CD8-positive, alpha-beta memory T cell (primary cell): Measurements from ENCODE around the gene UMAD1. TPM values are rescaled to one million over a fixed set of nuclear protein-coding genes. Genes with fewer than 3 reads are reported as not detected.
A peak's percentile ranks its signal among the peaks of the same experiment; 100 is the strongest.

Experiments
- CTCF ChIA-PET: fragments of 350-600 bp; sonication (Branson Sonifier 250); formaldehyde crosslinking; loops from one replicate; lab custom pipeline; 2021; ENCODE audit warnings: antibody characterized with exemption; lab: Charles Lee
- POLR2A ChIA-PET: fragments of 350-600 bp; sonication (Branson Sonifier 250); formaldehyde crosslinking; loops from one replicate; lab custom pipeline; 2021; ENCODE audit warnings: antibody characterized with exemption; lab: Charles Lee
- DNase-seq, 5 donors: peaks; one replicate each; pipeline versions ENCODE4 v3.0.0 to v3.0.0-alpha.2; 2020 to 2022; ENCODE audit warnings: mixed read lengths in 1 of 5
- H3K27ac ChIP-seq: one replicate; pipeline ENCODE4 v1.7.0; 2013; ENCODE audit warnings: low read depth, mild to moderate bottlenecking, low read length, moderate library complexity
- H3K27me3 ChIP-seq: 2 replicates; pipeline ENCODE4 v1.7.0; 2013; ENCODE audit warnings: low read length, mild to moderate bottlenecking; ENCODE audit not compliant: insufficient read depth, poor library complexity, severe bottlenecking
- H3K36me3 ChIP-seq: 2 replicates; pipeline ENCODE4 v1.7.0; 2013; ENCODE audit warnings: mild to moderate bottlenecking, low read length, moderate library complexity; ENCODE audit not compliant: insufficient read depth
- H3K4me1 ChIP-seq: 2 replicates; pipeline ENCODE4 v1.7.0; 2013; ENCODE audit warnings: mild to moderate bottlenecking, low read length, moderate library complexity; ENCODE audit not compliant: insufficient read depth
- H3K4me3 ChIP-seq: 2 replicates; pipeline ENCODE4 v1.7.0; 2013; ENCODE audit warnings: mild to moderate bottlenecking, low read length
- H3K9me3 ChIP-seq: 2 replicates; pipeline ENCODE4 v1.7.0; 2013; ENCODE audit warnings: mild to moderate bottlenecking, low read length
- H3K27ac Mint-ChIP-seq, 8 donors: one replicate each; pipeline ENCODE4 v1.8.0; 2020 to 2021; ENCODE audit warnings: mixed read lengths in 8 of 8, mild to moderate bottlenecking in 6 of 8, inconsistent platforms in 3 of 8, moderate library complexity in 3 of 8
- H3K27me3 Mint-ChIP-seq, 2 donors: one replicate each; pipeline ENCODE4 v1.8.0; 2020 to 2021; ENCODE audit warnings: mixed read lengths in 2 of 2, mild to moderate bottlenecking in 1 of 2, moderate library complexity in 1 of 2
- H3K36me3 Mint-ChIP-seq, 3 donors: one replicate each; pipeline ENCODE4 v1.8.0; 2020 to 2021; ENCODE audit warnings: mixed read lengths in 3 of 3, inconsistent platforms in 1 of 3, mild to moderate bottlenecking in 1 of 3
- H3K4me1 Mint-ChIP-seq, 3 donors: one replicate each; pipeline ENCODE4 v1.8.0; 2020 to 2021; ENCODE audit warnings: mixed read lengths in 3 of 3, inconsistent platforms in 1 of 3, mild to moderate bottlenecking in 1 of 3
- H3K4me3 Mint-ChIP-seq, 7 donors: one replicate each; pipeline ENCODE4 v1.8.0; 2020 to 2021; ENCODE audit warnings: mixed read lengths in 7 of 7, mild to moderate bottlenecking in 6 of 7, moderate library complexity in 4 of 7, inconsistent platforms in 2 of 7
- H3K9me3 Mint-ChIP-seq, 5 donors: one replicate each; pipeline ENCODE4 v1.8.0; 2020 to 2022; ENCODE audit warnings: mixed read lengths in 5 of 5, mild to moderate bottlenecking in 3 of 5, moderate library complexity in 2 of 5, inconsistent platforms in 1 of 5
- polyA plus RNA-seq: library from polyadenylated mRNA; unstranded; fragments of 300-500 nt; fragmentation: Illumina TruSeq; gene quantifications from one replicate; pipeline ENCODE4 v1.2.3, GENCODE V29; 2021
- total RNA-seq, 2 experiments: library from RNA; stranded (reverse); gene quantifications; one replicate each; pipeline ENCODE4 v1.2.3, GENCODE V29; 2021

UMAD1 gene
- total and polyA plus RNA-seq, 3 experiments from 2014 or later: 13.5 to 27.4 (median 14.8) TPM

- no peak overlapping the region for H3K4me3 ChIP-seq
- H3K9me3 Mint-ChIP-seq: peaks cover 0 to 2% (median 0%) of the 10 kb centered on the region in 5 donors
- no peaks in the 10 kb centered on the region for H3K9me3 ChIP-seq
- no peaks in the 10 kb centered on the region for H3K27me3 ChIP-seq
- H3K27me3 Mint-ChIP-seq: no peaks in the 10 kb centered on the region
- ChIA-PET POLR2A (no interaction called here), CTCF (no interaction called here)
- no peaks in the 10 kb centered on the region for H3K4me1 ChIP-seq
- peaks cover 10 to 25% (median 11%) of the 10 kb centered on the region in 3 donors for H3K4me1 Mint-ChIP-seq
- H3K36me3 Mint-ChIP-seq: peaks cover 0 to 7% (median 3%) of the 10 kb centered on the region in 3 donors
- no peak overlapping the region for H3K27ac Mint-ChIP-seq
- no peak overlapping the region for H3K27ac ChIP-seq
- no peak overlapping the region for H3K4me3 Mint-ChIP-seq
- H3K36me3 ChIP-seq: no peaks in the 10 kb centered on the region
- no peak for DNase-seq
Observed at GRCh38 chr7:7713730-7714129, 73.2 kb downstream of the UMAD1 start.

GRCh38 chr7:7718492-7718891 lies 77.9 kb downstream of the UMAD1 start, which contains the start of gene RPA3:
RPA3 (minus strand) TSS chr7:7718607; CDS start chr7:7640418, 78,189 bp downstream.
- DNase-seq: no peak
- ChIA-PET POLR2A (no interaction called here), CTCF (no interaction called here)
- H3K4me1 ChIP-seq: no peaks in the 10 kb centered on the region
- H3K27ac Mint-ChIP-seq: peak within 1 kb of the TSS in 4 of 8 donors; percentile 6 to 81 (median 23)
- peaks cover 9 to 24% (median 14%) of the 10 kb centered on the region in 3 donors for H3K4me1 Mint-ChIP-seq
- peaks cover 0 to 2% (median 0%) of the 10 kb centered on the region in 5 donors for H3K9me3 Mint-ChIP-seq
- H3K36me3 Mint-ChIP-seq: peaks cover under 1 to 10% (median 10%) of the 10 kb centered on the region in 3 donors
- H3K9me3 ChIP-seq: no peaks in the 10 kb centered on the region
- no peaks in the 10 kb centered on the region for H3K27me3 Mint-ChIP-seq
- H3K4me3 Mint-ChIP-seq: peak within 1 kb of the TSS in 1 of 7 donors; percentile 17
- H3K36me3 ChIP-seq: no peaks in the 10 kb centered on the region
- H3K4me3 ChIP-seq: no peak within 1 kb of the TSS
- H3K27ac ChIP-seq: no peak within 1 kb of the TSS
- H3K27me3 ChIP-seq: no peaks in the 10 kb centered on the region

GRCh38 chr7:7719236-7719635 lies 78.7 kb downstream of the UMAD1 start:
- H3K4me1 Mint-ChIP-seq: peaks cover 8 to 23% (median 12%) of the 10 kb centered on the region in 3 donors
- Histone ChIP-seq H3K4me3 (no peak overlapping the region), H3K27ac (no peak overlapping the region), H3K9me3 (no peaks in the 10 kb centered on the region), H3K36me3 (no peaks in the 10 kb centered on the region), H3K27me3 (no peaks in the 10 kb centered on the region), H3K4me1 (no peaks in the 10 kb centered on the region)
- H3K27ac Mint-ChIP-seq: peak overlapping the region in 3 of 8 donors; percentile 6 to 81 (median 19)
- peaks cover 2 to 10% (median 10%) of the 10 kb centered on the region in 3 donors for H3K36me3 Mint-ChIP-seq
- POLR2A ChIA-PET: no interaction called here
- DNase-seq: peak in 2 of 5 donors; percentile 9 to 19
- H3K4me3 Mint-ChIP-seq: peak overlapping the region in 1 of 7 donors; percentile 17
- CTCF ChIA-PET: no interaction called here
- peaks cover 0 to 2% (median 0%) of the 10 kb centered on the region in 5 donors for H3K9me3 Mint-ChIP-seq
- no peaks in the 10 kb centered on the region for H3K27me3 Mint-ChIP-seq

- H3K4me1 ChIP-seq: no peaks in the 10 kb centered on the region
- no peaks in the 10 kb centered on the region for H3K27me3 ChIP-seq
- no peak for DNase-seq
- no peaks in the 10 kb centered on the region for H3K9me3 ChIP-seq
- no peaks in the 10 kb centered on the region for H3K36me3 ChIP-seq
- Mint-ChIP-seq H3K4me3 (no peak overlapping the region), H3K36me3 (peaks cover 7 to 10% (median 8%) of the 10 kb centered on the region in 3 donors), H3K27ac (peak overlapping the region in 2 of 8 donors; percentile 3 to 74), H3K4me1 (peaks cover 8 to 23% (median 12%) of the 10 kb centered on the region in 3 donors), H3K27me3 (no peaks in the 10 kb centered on the region), H3K9me3 (peaks cover 0 to 2% (median 0%) of the 10 kb centered on the region in 5 donors)
- ChIA-PET CTCF (interaction anchor here (1.4 kb wide), 1 partner anchor 49 kb away, joined by 3 read pairs; no protein-coding TSS in a partner anchor), POLR2A (no interaction called here)
- H3K4me3 ChIP-seq: no peak overlapping the region
- H3K27ac ChIP-seq: no peak overlapping the region
Observed at GRCh38 chr7:7720193-7720592, 79.6 kb downstream of the UMAD1 start.

GRCh38 chr7:7720750-7721621 lies 80.4 kb downstream of the UMAD1 start:
- H3K36me3 ChIP-seq: no peaks in the 10 kb centered on the region
- H3K27me3 ChIP-seq: no peaks in the 10 kb centered on the region
- CTCF ChIA-PET: interaction anchor here (0.6 to 1.4 kb wide), 2 partner anchors 49 to 437 kb away, joined by 3 to 4 read pairs; no protein-coding TSS in a partner anchor
- no peaks in the 10 kb centered on the region for H3K9me3 Mint-ChIP-seq
- H3K4me1 ChIP-seq: no peaks in the 10 kb centered on the region
- H3K4me3 Mint-ChIP-seq: no peak overlapping the region
- H3K36me3 Mint-ChIP-seq: peaks cover 6 to 15% (median 10%) of the 10 kb centered on the region in 3 donors
- DNase-seq: no peak
- H3K27ac ChIP-seq: no peak overlapping the region
- POLR2A ChIA-PET: no interaction called here
- no peak overlapping the region for H3K4me3 ChIP-seq
- no peaks in the 10 kb centered on the region for H3K27me3 Mint-ChIP-seq
- no peaks in the 10 kb centered on the region for H3K9me3 ChIP-seq
- peaks cover 8 to 25% (median 12%) of the 10 kb centered on the region in 3 donors for H3K4me1 Mint-ChIP-seq
- peak overlapping the region in 2 of 8 donors; percentile 21 to 32 for H3K27ac Mint-ChIP-seq

GRCh38 chr7:7731732-7732131 lies 91.2 kb downstream of the UMAD1 start:
- ChIA-PET CTCF (no interaction called here), POLR2A (no interaction called here)
- Mint-ChIP-seq H3K27me3 (no peaks in the 10 kb centered on the region), H3K9me3 (no peaks in the 10 kb centered on the region), H3K4me1 (peaks cover 11 to 13% (median 11%) of the 10 kb centered on the region in 3 donors), H3K36me3 (no peaks in the 10 kb centered on the region), H3K27ac (no peak overlapping the region), H3K4me3 (no peak overlapping the region)
- no peaks in the 10 kb centered on the region for H3K4me1 ChIP-seq
- no peak overlapping the region for H3K4me3 ChIP-seq
- H3K36me3 ChIP-seq: no peaks in the 10 kb centered on the region
- DNase-seq: no peak
- no peaks in the 10 kb centered on the region for H3K9me3 ChIP-seq
- no peaks in the 10 kb centered on the region for H3K27me3 ChIP-seq
- H3K27ac ChIP-seq: no peak overlapping the region

GRCh38 chr7:7732621-7733281 lies 92.2 kb downstream of the UMAD1 start:
- no peak for DNase-seq
- Histone ChIP-seq H3K27me3 (no peaks in the 10 kb centered on the region), H3K4me1 (no peaks in the 10 kb centered on the region), H3K27ac (no peak overlapping the region), H3K9me3 (no peaks in the 10 kb centered on the region), H3K4me3 (no peak overlapping the region), H3K36me3 (no peaks in the 10 kb centered on the region)
- POLR2A ChIA-PET: no interaction called here
- Mint-ChIP-seq H3K9me3 (no peaks in the 10 kb centered on the region), H3K4me1 (peaks cover 11 to 17% (median 11%) of the 10 kb centered on the region in 3 donors), H3K27me3 (no peaks in the 10 kb centered on the region), H3K4me3 (no peak overlapping the region), H3K27ac (peak overlapping the region in 2 of 8 donors; percentile 22 to 77), H3K36me3 (no peaks in the 10 kb centered on the region)
- CTCF ChIA-PET: no interaction called here
